ENCODE results near the gene OASL. TPM values are rescaled to one million over a fixed set of nuclear protein-coding genes. Genes with fewer than 3 reads are reported as not detected.

Gene OASL
- total and polyA plus RNA-seq, 9 donors, result 0.12 to 2.8 (median 0.39) TPM; not detected in 1

DNA sequence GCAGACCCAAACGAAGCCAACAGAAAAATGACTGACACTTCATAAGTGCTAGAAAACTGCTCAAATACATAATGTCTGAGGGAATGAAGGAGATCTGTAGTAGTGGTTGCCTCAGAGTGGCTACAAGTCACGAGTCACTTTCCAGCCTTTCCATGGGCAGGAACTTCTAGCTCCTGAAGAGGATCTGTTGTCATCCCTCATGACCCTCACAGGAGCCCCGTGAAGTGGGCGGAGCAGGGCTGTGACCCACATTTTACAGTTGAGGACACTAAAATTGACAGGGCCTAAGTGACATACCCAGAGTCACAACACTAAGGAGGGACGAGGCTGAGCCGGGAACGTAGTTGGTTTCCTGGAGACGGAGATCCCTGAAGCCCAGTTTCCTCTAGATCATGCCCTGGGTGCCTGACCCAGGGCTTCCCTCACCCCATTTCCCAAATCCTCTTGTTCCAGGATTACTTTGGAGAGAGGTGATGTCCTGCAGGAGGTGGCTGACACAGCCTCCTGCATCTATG is 47.8 kb upstream of the OASL start:
- H3K4me3 ChIP-seq, result no peak overlapping the region
- 89 to 93% (median 91%) methylated on average over 8 of the region's 8 CpGs for WGBS, 3 donors
- DNase-seq, result no peak
- H3K27ac ChIP-seq, result no peak overlapping the region
- no peaks in the 10 kb centered on the region for H3K27me3 ChIP-seq
- intact Hi-C loops (cut with DNase I), result no loop called here
- no peaks in the 10 kb centered on the region for H3K4me1 ChIP-seq (ENCODE audit: insufficient read depth)
- no peaks in the 10 kb centered on the region for H3K36me3 ChIP-seq
- no peak for TF ChIP-seq POLR2A (IDR thresholded peaks at IDR 0.05)
- TF ChIP-seq, protein P1, sequence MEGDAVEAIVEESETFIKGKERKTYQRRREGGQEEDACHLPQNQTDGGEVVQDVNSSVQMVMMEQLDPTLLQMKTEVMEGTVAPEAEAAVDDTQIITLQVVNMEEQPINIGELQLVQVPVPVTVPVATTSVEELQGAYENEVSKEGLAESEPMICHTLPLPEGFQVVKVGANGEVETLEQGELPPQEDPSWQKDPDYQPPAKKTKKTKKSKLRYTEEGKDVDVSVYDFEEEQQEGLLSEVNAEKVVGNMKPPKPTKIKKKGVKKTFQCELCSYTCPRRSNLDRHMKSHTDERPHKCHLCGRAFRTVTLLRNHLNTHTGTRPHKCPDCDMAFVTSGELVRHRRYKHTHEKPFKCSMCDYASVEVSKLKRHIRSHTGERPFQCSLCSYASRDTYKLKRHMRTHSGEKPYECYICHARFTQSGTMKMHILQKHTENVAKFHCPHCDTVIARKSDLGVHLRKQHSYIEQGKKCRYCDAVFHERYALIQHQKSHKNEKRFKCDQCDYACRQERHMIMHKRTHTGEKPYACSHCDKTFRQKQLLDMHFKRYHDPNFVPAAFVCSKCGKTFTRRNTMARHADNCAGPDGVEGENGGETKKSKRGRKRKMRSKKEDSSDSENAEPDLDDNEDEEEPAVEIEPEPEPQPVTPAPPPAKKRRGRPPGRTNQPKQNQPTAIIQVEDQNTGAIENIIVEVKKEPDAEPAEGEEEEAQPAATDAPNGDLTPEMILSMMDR (IDR thresholded peaks at IDR 0.05), result no peak
- no peak for TF ChIP-seq EP300 (IDR thresholded peaks at IDR 0.05)
- no peaks in the 10 kb centered on the region for H3K9me3 ChIP-seq

DNA sequence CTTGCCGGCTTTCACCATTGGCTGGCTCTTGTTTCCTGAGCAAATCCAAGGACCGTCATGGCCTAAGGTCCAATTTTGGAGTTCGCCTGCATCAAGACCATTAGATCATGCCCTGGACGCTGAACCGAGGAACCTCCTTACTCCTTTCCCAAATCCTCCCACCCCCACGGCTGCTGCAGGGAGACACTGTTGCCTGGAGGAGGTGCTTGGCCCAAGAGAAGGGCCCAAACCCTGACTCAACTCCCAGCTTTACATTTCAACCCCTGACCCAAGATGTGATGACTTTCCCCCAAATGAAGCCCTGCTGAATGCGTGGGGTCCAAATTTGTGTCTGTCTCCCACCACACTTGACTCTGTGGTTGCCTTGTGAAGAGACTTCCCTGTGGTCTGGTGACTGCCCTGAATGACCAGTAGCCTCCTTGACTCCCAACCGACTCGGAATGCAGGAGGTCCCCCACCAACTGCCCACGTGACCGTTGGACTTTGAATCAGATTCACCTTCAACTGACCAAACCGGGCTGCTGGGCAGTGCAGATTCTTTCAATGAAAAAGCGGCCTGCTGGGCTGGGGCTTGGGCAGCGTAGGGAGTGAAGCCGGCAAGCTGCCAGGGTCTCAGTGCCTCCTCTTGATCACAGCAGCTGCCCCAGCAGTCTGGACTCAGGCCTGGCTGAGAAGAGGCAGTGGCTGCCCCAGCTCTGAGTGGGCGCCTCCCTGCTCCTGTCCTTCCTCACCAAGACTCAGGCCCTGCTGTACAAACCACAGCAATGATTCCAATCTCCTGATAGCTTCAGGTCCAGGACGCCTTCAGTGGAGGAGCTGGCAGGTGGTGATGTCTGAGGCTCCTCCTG is 46.7 kb upstream of the OASL start:
- H3K4me1 ChIP-seq (ENCODE audit: insufficient read depth), result no peaks in the 10 kb centered on the region
- H3K9me3 ChIP-seq, result no peaks in the 10 kb centered on the region
- intact Hi-C loops (cut with DNase I), result no loop called here
- no peaks in the 10 kb centered on the region for H3K27me3 ChIP-seq
- WGBS, 3 donors, result 85 to 90% (median 87%) methylated on average over 17 of the region's 17 CpGs
- no peak for TF ChIP-seq POLR2A (IDR thresholded peaks at IDR 0.05)
- TF ChIP-seq, protein P1 (IDR thresholded peaks at IDR 0.05), result no peak
- no peak for TF ChIP-seq EP300 (IDR thresholded peaks at IDR 0.05)
- no peak for DNase-seq
- H3K27ac ChIP-seq, result no peak overlapping the region
- H3K36me3 ChIP-seq, result no peaks in the 10 kb centered on the region
- no peak overlapping the region for H3K4me3 ChIP-seq

DNA sequence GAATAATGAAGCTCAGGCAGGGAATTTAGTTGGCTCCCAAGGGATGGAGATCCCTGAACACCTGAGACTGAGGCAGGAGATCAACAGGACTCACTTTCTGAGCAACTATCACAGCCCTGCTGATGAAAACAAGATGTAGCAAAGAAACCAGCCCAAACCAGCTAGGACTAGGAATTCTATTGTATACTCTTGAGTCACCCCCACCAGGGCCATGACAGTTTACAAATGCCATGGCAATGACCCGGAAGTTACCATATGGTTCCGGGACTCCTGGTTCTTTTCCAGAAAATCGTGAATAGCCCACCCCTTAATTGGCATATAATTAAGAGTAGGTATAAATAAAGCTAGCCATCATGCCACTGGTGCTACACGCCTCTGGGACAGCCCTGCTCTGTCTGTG is 46.0 kb upstream of the OASL start:
- Histone ChIP-seq H3K27me3 (no peaks in the 10 kb centered on the region), H3K4me1 (ENCODE audit: insufficient read depth) (no peaks in the 10 kb centered on the region), H3K36me3 (no peaks in the 10 kb centered on the region), H3K4me3 (no peak overlapping the region), H3K27ac (no peak overlapping the region), H3K9me3 (no peaks in the 10 kb centered on the region)
- no peak for DNase-seq
- TF ChIP-seq EP300 (IDR thresholded peaks at IDR 0.05) (no peak), POLR2A (IDR thresholded peaks at IDR 0.05) (no peak)
- TF ChIP-seq, protein P1 (IDR thresholded peaks at IDR 0.05), result no peak
- 85 to 91% (median 88%) methylated on average over 4 of the region's 4 CpGs for WGBS, 3 donors
- intact Hi-C loops (cut with DNase I), result no loop called here

DNA sequence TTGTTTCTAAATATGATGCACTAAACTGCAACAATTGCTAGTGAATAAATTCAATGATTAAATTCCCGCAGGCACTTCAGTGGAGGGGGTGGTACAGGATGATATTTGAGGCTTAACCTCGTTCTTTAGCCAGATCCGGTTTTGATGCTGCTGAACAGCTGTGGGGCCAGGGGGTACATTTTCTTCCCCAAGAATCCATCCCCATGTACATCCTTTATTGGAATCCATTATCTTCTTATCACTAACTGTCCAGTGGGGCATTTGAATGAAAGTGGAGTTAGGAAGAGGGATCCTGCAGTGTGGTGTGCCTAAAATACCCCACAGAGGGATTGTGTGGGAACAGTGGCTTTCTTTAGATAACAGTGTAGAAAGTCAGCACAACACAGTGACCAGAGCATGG is 45.2 kb upstream of the OASL start:
- Histone ChIP-seq H3K36me3 (no peaks in the 10 kb centered on the region), H3K27me3 (no peaks in the 10 kb centered on the region), H3K4me3 (no peak overlapping the region), H3K27ac (no peak overlapping the region), H3K4me1 (ENCODE audit: insufficient read depth) (no peaks in the 10 kb centered on the region), H3K9me3 (no peaks in the 10 kb centered on the region)
- TF ChIP-seq POLR2A (IDR thresholded peaks at IDR 0.05) (no peak), EP300 (IDR thresholded peaks at IDR 0.05) (no peak)
- TF ChIP-seq, protein P1 (IDR thresholded peaks at IDR 0.05), result no peak
- WGBS, 3 donors, result 55 to 73% (median 64%) methylated on average over 3 of the region's 3 CpGs
- no peak for DNase-seq
- intact Hi-C loops (cut with DNase I), result no loop called here
